Measurements from ENCODE around the gene ARL6IP4. TPM values are rescaled to one million over a fixed set of nuclear protein-coding genes. Genes with fewer than 3 reads are reported as not detected.

ARL6IP4 gene
- total RNA-seq, 1 donor from 2014 or later: 213 TPM

GRCh38 chr12:122959566-122960192 lies 20.8 kb upstream of the ARL6IP4 start:
- DNase-seq: no peak

- no peak for DNase-seq
Observed at GRCh38 chr12:122960193-122960569, 20.3 kb upstream of the ARL6IP4 start.

- DNase-seq: peak; percentile 41
Observed at GRCh38 chr12:122961531-122962329, 18.8 kb upstream of the ARL6IP4 start.

GRCh38 chr12:122963941-122964265 lies 16.6 kb upstream of the ARL6IP4 start:
- DNase-seq: peak; percentile 37

- no peak for DNase-seq
Observed at GRCh38 chr12:122964439-122965257, 15.8 kb upstream of the ARL6IP4 start.

- no peak for DNase-seq
Observed at GRCh38 chr12:122965321-122965751, 15.1 kb upstream of the ARL6IP4 start.

GRCh38 chr12:122965851-122966742 lies 14.4 kb upstream of the ARL6IP4 start, which contains the start of gene ABCB9:
TSS of gene ABCB9 (minus strand) at chr12:122966463. CDS start at chr12:122960235, 6,228 bp downstream.
- DNase-seq: peak; percentile 96

- no peak for DNase-seq
Observed at GRCh38 chr12:122966743-122967550, 13.5 kb upstream of the ARL6IP4 start.

GRCh38 chr12:122968104-122968503 lies 12.4 kb upstream of the ARL6IP4 start:
- DNase-seq: no peak

- no peak for DNase-seq
Observed at GRCh38 chr12:122969676-122970075, 10.8 kb upstream of the ARL6IP4 start.

- peak; percentile 99 for DNase-seq
Observed at GRCh38 chr12:122974274-122974891, 6.1 kb upstream of the ARL6IP4 start.

GRCh38 chr12:122974892-122975789 lies 5.3 kb upstream of the ARL6IP4 start, which contains the start of gene OGFOD2:
TSS of gene OGFOD2 (plus strand) at chr12:122975244. CDS start at chr12:122975252, 8 bp downstream.
- DNase-seq: peak; percentile 91

- no peak for DNase-seq
Observed at GRCh38 chr12:122975790-122976647, 4.5 kb upstream of the ARL6IP4 start.

- DNase-seq: no peak
Observed at GRCh38 chr12:122976648-122976975, 3.9 kb upstream of the ARL6IP4 start.

GRCh38 chr12:122977153-122977552 lies 3.3 kb upstream of the ARL6IP4 start:
- no peak for DNase-seq

- DNase-seq: no peak
Observed at GRCh38 chr12:122977655-122978392, 2.7 kb upstream of the ARL6IP4 start.

GRCh38 chr12:122978507-122978955 lies 1.9 kb upstream of the ARL6IP4 start:
- DNase-seq: no peak
